Calu3 (cell line): ENCODE data around the gene ATPAF1. TPM values are rescaled to one million over a fixed set of nuclear protein-coding genes. Genes with fewer than 3 reads are reported as not detected.

Source experiments
- BruUV-seq: library from RNA; stranded (reverse); fragments of 400-500 nt; replicated peaks from 2 replicates; lab custom pipeline; 2021; lab: Mats Ljungman, UMichigan
- CTCF ChIA-PET: fragments of 300-600 bp; sonication (Branson Sonifier 250); formaldehyde crosslinking; loops from one replicate; lab custom pipeline; 2022; ENCODE audit warnings: antibody characterized with exemption; lab: Charles Lee
- DNase-seq: peaks from one replicate; pipeline ENCODE4 v3.0.0; 2022
- H3K27ac Mint-ChIP-seq: one replicate; pipeline ENCODE4 v1.8.0; 2022; ENCODE audit warnings: mixed read lengths; ENCODE audit not compliant: unreplicated experiment
- H3K27me3 Mint-ChIP-seq: one replicate; pipeline ENCODE4 v1.8.0; 2022; ENCODE audit warnings: mixed read lengths; ENCODE audit not compliant: unreplicated experiment
- H3K36me3 Mint-ChIP-seq: one replicate; pipeline ENCODE4 v1.8.0; 2022; ENCODE audit warnings: mild to moderate bottlenecking, moderate library complexity, mixed read lengths; ENCODE audit not compliant: insufficient read depth, unreplicated experiment
- H3K4me1 Mint-ChIP-seq: one replicate; pipeline ENCODE4 v1.8.0; 2022; ENCODE audit warnings: mild to moderate bottlenecking, low read depth, mixed read lengths; ENCODE audit not compliant: unreplicated experiment
- H3K4me3 Mint-ChIP-seq: one replicate; pipeline ENCODE4 v1.8.0; 2022; ENCODE audit warnings: mild to moderate bottlenecking, low read depth, moderate library complexity, mixed read lengths; ENCODE audit not compliant: unreplicated experiment
- H3K9me3 Mint-ChIP-seq: one replicate; pipeline ENCODE4 v1.8.0; 2022; ENCODE audit warnings: low read depth, mixed read lengths; ENCODE audit not compliant: unreplicated experiment
- intact Hi-C: fragments of 100-400 bp; cut with micrococcal nuclease; formaldehyde crosslinking; loops from one replicate; pipeline ENCODE4 v1.10.0; 2022; ENCODE audit not compliant: unreplicated experiment
- total RNA-seq: library from RNA; stranded (reverse); gene quantifications from 2 replicates; pipeline ENCODE4 v1.2.3, GENCODE V29; 2022
- TF ChIP-seq, protein P1 (sequence below): fragments of 200-600 bp; IDR thresholded peaks from one replicate; pipeline ENCODE4 v1.8.0; 2022; ENCODE audit warnings: antibody characterized with exemption; ENCODE audit not compliant: unreplicated experiment

ATPAF1 gene
- total RNA-seq, 1 experiment from 2014 or later, result 34.5 TPM

DNA sequence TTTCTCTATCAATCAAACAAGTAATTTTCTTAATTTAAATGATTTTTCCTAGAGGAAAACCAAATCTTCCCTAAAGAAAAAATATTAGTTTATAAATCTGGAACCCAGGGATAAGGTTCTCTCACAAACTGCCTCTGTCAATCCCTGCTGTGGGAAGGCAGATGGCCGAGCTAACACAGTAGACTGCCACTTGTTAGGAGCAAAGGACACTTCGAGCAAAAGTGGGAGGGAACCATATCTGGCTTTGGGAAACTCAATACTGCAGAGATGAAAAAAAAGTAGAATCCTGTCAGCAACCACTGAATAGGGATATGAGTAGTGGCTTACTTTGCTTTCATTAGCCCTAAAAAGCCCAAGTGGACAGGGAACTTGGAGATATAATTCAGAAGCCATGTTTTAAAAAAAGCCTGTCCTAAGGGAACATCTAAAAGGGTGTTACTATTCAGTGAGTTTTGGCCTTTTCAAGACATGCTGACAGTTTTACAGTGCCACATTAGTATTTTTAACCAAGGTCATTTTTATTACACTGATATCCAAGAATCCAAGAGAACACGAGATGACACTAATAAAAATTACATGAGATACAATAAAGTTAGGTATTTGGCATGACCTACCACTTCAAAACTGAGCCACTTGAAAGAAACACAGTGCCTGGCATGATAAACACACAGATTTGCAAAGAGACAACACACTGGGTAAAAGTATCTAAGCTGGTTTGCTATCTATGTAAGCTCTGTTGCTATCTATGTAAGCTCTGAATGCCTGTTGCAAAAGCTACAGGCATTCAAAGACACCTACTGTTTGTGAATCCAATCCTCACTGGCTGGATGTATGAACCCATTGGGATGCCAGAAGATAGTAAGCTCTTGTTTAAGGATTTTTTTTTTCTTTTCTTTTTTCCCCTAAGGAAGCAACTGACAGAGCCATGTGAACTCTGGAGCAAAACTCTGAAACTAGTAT is 24.9 kb upstream of the ATPAF1 start:
- H3K27ac Mint-ChIP-seq, result no peak overlapping the region
- no peak for DNase-seq
- H3K4me3 Mint-ChIP-seq, result no peak overlapping the region
- H3K27me3 Mint-ChIP-seq, result no peaks in the 10 kb centered on the region
- CTCF ChIA-PET, result no interaction called here
- TF ChIP-seq, protein P1, sequence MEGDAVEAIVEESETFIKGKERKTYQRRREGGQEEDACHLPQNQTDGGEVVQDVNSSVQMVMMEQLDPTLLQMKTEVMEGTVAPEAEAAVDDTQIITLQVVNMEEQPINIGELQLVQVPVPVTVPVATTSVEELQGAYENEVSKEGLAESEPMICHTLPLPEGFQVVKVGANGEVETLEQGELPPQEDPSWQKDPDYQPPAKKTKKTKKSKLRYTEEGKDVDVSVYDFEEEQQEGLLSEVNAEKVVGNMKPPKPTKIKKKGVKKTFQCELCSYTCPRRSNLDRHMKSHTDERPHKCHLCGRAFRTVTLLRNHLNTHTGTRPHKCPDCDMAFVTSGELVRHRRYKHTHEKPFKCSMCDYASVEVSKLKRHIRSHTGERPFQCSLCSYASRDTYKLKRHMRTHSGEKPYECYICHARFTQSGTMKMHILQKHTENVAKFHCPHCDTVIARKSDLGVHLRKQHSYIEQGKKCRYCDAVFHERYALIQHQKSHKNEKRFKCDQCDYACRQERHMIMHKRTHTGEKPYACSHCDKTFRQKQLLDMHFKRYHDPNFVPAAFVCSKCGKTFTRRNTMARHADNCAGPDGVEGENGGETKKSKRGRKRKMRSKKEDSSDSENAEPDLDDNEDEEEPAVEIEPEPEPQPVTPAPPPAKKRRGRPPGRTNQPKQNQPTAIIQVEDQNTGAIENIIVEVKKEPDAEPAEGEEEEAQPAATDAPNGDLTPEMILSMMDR, result no peak
- TSS peak; percentile 14 for BruUV-seq
- peaks cover 2% of the 10 kb centered on the region for H3K9me3 Mint-ChIP-seq
- intact Hi-C loops, result no loop called here
- peaks cover 39% of the 10 kb centered on the region for H3K36me3 Mint-ChIP-seq
- H3K4me1 Mint-ChIP-seq, result peaks cover 3% of the 10 kb centered on the region

- Mint-ChIP-seq H3K9me3 (peaks cover 2% of the 10 kb centered on the region), H3K4me3 (no peak overlapping the region), H3K4me1 (peaks cover 11% of the 10 kb centered on the region), H3K27ac (no peak overlapping the region), H3K27me3 (no peaks in the 10 kb centered on the region), H3K36me3 (peaks cover 41% of the 10 kb centered on the region)
- CTCF ChIA-PET, result no interaction called here
- no peak for DNase-seq
- no TSS peak for BruUV-seq
- intact Hi-C loops, result no loop called here
- TF ChIP-seq, protein P1, result no peak
Measured at GRCh38 chr1:46691997-46692790, 24.0 kb upstream of the ATPAF1 start.

DNA sequence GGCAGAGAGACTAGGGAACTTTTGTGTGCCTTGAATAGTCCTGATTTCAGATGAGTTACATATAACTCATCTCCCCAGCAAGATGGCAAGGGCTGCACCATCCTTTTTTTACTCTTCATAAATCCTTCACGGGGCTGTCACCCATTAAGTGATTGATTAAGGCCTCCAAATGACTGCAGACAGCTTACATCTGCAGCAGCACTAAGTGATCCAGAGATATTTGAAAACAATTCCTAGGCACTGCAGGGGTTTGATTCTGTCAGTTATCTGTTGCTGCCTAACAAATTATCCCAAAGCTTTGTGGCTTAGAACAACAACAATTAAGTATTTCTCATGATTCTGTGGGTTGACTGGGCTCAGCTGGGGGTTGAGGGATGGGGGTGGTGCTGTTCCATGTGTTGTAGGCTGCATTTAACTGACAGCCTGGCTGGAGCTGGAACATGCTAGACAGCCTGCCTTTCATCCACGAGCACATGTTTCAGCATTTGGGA is 22.8 kb upstream of the ATPAF1 start:
- H3K4me1 Mint-ChIP-seq, result peaks cover 21% of the 10 kb centered on the region
- H3K4me3 Mint-ChIP-seq, result no peak overlapping the region

GRCh38 chr1:46689897-46690296 is 21.7 kb upstream of the ATPAF1 start:
- Mint-ChIP-seq H3K27ac (no peak overlapping the region), H3K9me3 (no peaks in the 10 kb centered on the region), H3K4me3 (no peak overlapping the region), H3K4me1 (peaks cover 21% of the 10 kb centered on the region), H3K27me3 (no peaks in the 10 kb centered on the region), H3K36me3 (peaks cover 37% of the 10 kb centered on the region)
- DNase-seq, result no peak
- BruUV-seq, result no TSS peak
- TF ChIP-seq, protein P1, result no peak
- intact Hi-C loops, result no loop called here
- CTCF ChIA-PET, result no interaction called here

More for the DNA sequence above, 22.8 kb upstream of the ATPAF1 start:
- Mint-ChIP-seq H3K27me3 (no peaks in the 10 kb centered on the region), H3K36me3 (peaks cover 46% of the 10 kb centered on the region), H3K9me3 (peaks cover 2% of the 10 kb centered on the region), H3K27ac (no peak overlapping the region)
- intact Hi-C loops, result no loop called here
- DNase-seq, result no peak
- TF ChIP-seq, protein P1, result no peak
- no TSS peak for BruUV-seq
- CTCF ChIA-PET, result interaction anchor here (0.6 kb wide), 3 partner anchors 58 to 1784 kb away, joined by 3 read pairs; no protein-coding TSS in a partner anchor
